ENCODE data around the gene IL1A. TPM values are rescaled to one million over a fixed set of nuclear protein-coding genes. Genes with fewer than 3 reads are reported as not detected.

IL1A gene
- total RNA-seq, 6 donors from 2014 or later = 2.5 to 4.7 (median 3.0) TPM; not detected in 3

GRCh38 chr2:112787294-112787693 is 3.0 kb upstream of the IL1A start:
- no peaks in the 10 kb centered on the region for H3K27me3 ChIP-seq
- peaks cover 0 to 4% (median 0%) of the 10 kb centered on the region in 4 donors for H3K4me1 ChIP-seq
- TF ChIP-seq POLR2AphosphoS5 (IDR thresholded peaks at IDR 0.05) (no peak), POLR2A (IDR thresholded peaks at IDR 0.05) (no peak), CTCF (IDR thresholded peaks at IDR 0.05) (no peak), EP300 (IDR thresholded peaks at IDR 0.05) (no peak)
- no peak overlapping the region for H3K4me3 ChIP-seq
- H3K9me3 ChIP-seq = no peaks in the 10 kb centered on the region
- no peak for DNase-seq
- ATAC-seq (ENCODE audit: low FRiP score in 2 of 2) = no peak
- H3K36me3 ChIP-seq = no peaks in the 10 kb centered on the region
- 77 to 86% methylated on average over 3 of the region's 3 CpGs for WGBS, 2 donors
- peak overlapping the region in 1 of 4 donors; percentile 44 for H3K27ac ChIP-seq

DNA sequence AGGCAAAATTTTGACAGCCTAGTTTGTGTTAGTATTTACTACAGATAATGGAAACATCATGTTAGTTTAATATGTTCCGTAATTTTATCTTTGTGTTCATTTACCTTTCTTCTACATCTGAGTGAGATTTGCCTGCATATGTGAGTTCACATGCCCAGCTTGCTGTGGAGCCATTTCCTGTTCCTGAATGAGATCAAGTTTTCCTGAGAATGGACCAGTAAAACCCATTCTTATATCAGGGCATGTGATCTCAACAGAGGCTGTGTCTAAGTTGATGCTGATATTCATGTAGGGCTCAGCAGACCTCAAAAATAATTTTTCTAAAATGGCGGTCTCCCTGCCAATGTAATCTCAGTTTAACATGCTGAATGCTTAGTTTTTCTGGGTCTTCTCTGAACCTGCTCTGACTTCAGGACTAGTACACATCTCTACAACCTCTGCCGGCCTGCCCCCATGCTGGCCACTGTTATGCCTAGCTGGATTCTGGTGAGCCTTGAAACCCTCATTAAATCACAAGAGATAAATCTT is 1.0 kb downstream of the IL1A start:
- DNase-seq (no peak), ATAC-seq (ENCODE audit: low FRiP score in 2 of 2) (no peak)
- no peaks in the 10 kb centered on the region for H3K27me3 ChIP-seq
- no peaks in the 10 kb centered on the region for H3K36me3 ChIP-seq
- no peak overlapping the region for H3K4me3 ChIP-seq
- no peak for TF ChIP-seq POLR2A (IDR thresholded peaks at IDR 0.05)
- no peak for TF ChIP-seq CTCF (IDR thresholded peaks at IDR 0.05)
- no peak for TF ChIP-seq POLR2AphosphoS5 (IDR thresholded peaks at IDR 0.05)
- TF ChIP-seq EP300 (IDR thresholded peaks at IDR 0.05) = no peak
- H3K4me1 ChIP-seq = peaks cover 0 to 4% (median 0%) of the 10 kb centered on the region in 4 donors
- WGBS, 2 donors = 95% methylated on average over 3 of the region's 3 CpGs
- no peak overlapping the region for H3K27ac ChIP-seq
- H3K9me3 ChIP-seq = no peaks in the 10 kb centered on the region

GRCh38 chr2:112782234-112782799 is 2.0 kb downstream of the IL1A start:
- H3K36me3 ChIP-seq = no peaks in the 10 kb centered on the region

DNA sequence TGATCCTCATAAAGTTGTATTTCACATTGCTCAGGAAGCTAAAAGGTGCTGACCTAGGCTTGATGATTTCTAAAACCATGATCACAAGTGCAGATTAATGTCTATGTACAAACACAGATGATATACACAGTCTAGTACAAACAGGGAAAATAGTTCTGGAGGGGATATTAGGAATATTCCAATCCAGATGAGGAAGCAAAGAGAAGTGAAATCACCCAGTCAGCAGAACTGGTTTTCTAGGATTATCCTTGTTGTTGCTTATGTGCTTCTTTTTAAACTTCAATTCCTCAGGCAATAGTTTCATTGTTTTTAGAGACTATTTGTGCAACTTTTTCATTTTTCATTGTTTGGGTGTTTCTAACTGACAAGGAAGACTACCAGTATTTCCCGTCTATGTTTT is 4.7 kb downstream of the IL1A start:
- Histone ChIP-seq H3K27me3 (no peaks in the 10 kb centered on the region), H3K27ac (no peak overlapping the region), H3K9me3 (no peaks in the 10 kb centered on the region), H3K4me3 (no peak overlapping the region), H3K4me1 (no peaks in the 10 kb centered on the region), H3K36me3 (no peaks in the 10 kb centered on the region)
- no peak for ATAC-seq (ENCODE audit: low FRiP score in 2 of 2)
- WGBS, 2 donors = 90 to 100% methylated on average over 1 of the region's 1 CpG
- TF ChIP-seq POLR2AphosphoS5 (IDR thresholded peaks at IDR 0.05) (no peak), POLR2A (IDR thresholded peaks at IDR 0.05) (no peak)
- DNase-seq = no peak

More at GRCh38 chr2:112782234-112782799, 2.0 kb downstream of the IL1A start:
- H3K4me3 ChIP-seq = no peak overlapping the region
- no peaks in the 10 kb centered on the region for H3K27me3 ChIP-seq
- DNase-seq (no peak), ATAC-seq (ENCODE audit: low FRiP score in 2 of 2) (no peak)
- no peak for TF ChIP-seq POLR2AphosphoS5 (IDR thresholded peaks at IDR 0.05)
- TF ChIP-seq POLR2A (IDR thresholded peaks at IDR 0.05) = no peak
- no peak for TF ChIP-seq CTCF (IDR thresholded peaks at IDR 0.05)
- TF ChIP-seq EP300 (IDR thresholded peaks at IDR 0.05) = no peak
- peaks cover 0 to under 1% (median 0%) of the 10 kb centered on the region in 4 donors for H3K4me1 ChIP-seq
- no peak overlapping the region for H3K27ac ChIP-seq
- WGBS, 2 donors = 96 to 98% methylated on average over 3 of the region's 3 CpGs
- no peaks in the 10 kb centered on the region for H3K9me3 ChIP-seq

DNA sequence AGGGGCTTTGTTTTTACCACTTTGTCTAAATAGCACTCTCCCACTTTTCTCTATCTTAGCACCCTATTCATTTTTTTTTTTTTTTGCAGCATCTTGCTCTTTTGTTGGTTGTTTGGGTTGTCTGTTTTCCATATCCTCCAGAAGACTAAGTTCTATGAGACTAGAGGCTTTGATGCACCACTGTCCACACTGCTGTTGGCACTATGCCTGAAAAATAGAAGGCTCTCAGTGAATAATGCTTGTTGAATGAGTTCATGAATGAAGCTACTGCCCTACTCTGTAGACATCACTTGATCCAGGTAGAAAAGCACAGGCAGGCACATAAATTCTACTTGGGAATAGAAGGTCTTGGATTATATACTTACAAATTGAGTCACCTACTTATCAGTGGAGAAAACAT is 7.3 kb downstream of the IL1A start:
- TF ChIP-seq POLR2AphosphoS5 (IDR thresholded peaks at IDR 0.05) (no peak), EP300 (IDR thresholded peaks at IDR 0.05) (no peak), CTCF (IDR thresholded peaks at IDR 0.05) (no peak), POLR2A (IDR thresholded peaks at IDR 0.05) (no peak)
- no peaks in the 10 kb centered on the region for H3K9me3 ChIP-seq
- H3K27ac ChIP-seq = no peak overlapping the region
- no peak overlapping the region for H3K4me3 ChIP-seq
- no peaks in the 10 kb centered on the region for H3K4me1 ChIP-seq
- ATAC-seq (ENCODE audit: low FRiP score in 2 of 2) = no peak
- H3K27me3 ChIP-seq = no peaks in the 10 kb centered on the region
- H3K36me3 ChIP-seq = no peaks in the 10 kb centered on the region
- DNase-seq = no peak

Data from upper lobe of left lung (tissue), 6 donors.